Stimulated activated CD4-positive, alpha-beta T cell treated with anti-CD3 and anti-CD28 coated beads, Interleukin-15, amount 100 ng/mL, for 1 hour (primary cell): ENCODE measurements around the gene ARHGAP25.

ENCODE experiments used
- DNase-seq, 2 donors: peaks; one replicate each; pipeline ENCODE4 v3.0.0-alpha.2; 2020; ENCODE audit warnings: low read depth in 1 of 2, low spot score in 1 of 2

The ARHGAP25 gene

DNA sequence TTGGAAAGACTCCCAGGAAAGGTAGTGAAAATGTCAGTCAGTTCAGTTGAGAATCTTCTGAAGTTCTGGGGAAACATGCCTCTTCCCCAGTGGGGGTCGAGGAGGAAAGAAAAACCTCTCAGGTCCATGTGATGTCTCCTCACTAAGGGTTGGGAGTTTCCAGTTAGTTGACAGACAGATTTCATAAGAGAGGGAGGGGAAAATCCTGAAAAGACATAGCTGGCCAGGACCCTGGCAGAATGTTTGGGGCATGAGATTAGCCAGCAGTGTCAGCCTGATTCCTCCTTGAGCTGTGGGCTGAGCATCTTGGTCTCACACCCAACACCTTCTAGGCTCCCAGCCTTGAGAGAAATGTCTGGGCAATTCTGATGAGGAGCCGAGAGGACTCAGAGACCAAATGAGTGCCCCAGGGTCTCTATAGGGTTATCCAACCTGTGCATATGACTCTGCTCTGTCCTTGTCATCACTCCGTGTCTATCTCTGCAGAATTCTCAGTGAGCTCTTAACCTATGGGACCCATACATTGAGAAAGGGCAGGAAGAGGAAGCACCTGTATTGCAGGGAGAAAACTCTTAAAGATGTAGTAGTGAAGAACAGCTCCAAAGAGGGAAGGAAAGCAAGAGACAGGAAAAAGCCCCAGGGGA, 122.7 kb downstream of the ARHGAP25 start:
- no peak for DNase-seq

DNA sequence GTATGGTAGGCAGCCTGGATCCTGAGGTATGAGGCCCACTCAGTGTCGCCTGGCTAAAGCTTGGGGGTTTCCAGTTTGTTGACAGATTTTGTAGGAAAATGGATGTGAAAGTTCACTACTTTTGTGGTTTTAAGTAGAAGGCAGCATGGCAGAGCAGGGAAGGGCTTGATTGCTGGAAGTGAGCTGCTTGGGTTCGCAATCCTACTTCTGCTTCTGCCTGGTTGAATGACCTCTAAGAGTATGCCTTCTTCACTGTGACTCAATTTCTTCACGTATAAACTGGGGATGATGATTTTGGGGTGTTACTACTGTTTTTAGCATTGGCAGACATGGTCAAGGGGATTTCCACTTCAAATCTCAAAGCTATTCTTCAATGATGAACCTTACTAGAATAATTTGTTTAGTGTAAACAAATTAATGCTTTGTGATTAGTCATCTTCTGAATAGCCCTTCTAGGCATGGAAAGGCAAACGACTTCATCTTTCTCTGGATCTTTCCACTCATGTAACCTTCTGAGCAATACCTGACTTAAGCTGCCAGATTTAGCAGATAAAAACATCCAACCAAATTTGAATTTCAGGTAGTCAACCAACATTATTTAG, 123.3 kb downstream of the ARHGAP25 start:
- DNase-seq: no peak

DNA sequence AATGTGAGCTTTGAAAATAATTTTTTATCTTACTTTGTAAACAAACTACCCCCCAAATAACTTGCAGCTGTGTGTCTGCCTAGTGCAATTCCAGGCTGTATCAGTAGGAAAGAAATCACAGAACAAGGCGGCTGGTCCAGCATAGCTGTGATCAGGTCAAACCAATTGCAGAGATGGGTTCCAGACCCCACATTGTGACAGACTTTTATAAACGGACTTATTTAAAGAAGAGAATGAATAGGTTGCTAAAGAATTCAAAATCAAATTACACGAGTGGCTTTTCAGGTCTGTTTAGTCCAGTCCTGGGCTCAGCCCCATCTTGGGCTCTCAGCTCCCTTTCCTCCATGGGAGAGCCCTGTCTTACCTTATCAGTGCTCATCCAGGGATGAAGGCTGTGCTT, 125.5 kb downstream of the ARHGAP25 start:
- DNase-seq: no peak

DNA sequence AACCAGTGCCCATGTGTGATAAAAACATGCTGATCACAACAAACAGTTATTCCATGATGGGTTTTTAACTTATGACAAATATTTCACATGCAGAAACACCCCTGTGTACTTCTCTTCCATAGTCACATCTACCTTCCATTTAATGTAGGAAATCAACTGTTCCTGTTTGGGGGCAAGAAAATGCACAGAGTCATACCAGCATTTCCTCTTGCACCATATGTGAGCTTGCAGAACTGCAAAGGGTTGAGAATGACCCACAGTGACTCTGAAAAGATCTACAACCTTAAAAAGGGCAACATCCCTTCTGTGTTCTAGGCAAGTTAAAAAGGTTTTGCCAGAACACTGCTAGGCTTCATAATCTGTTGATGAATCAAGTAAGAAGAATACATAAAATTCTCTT, 126.7 kb downstream of the ARHGAP25 start:
- no peak for DNase-seq

DNA sequence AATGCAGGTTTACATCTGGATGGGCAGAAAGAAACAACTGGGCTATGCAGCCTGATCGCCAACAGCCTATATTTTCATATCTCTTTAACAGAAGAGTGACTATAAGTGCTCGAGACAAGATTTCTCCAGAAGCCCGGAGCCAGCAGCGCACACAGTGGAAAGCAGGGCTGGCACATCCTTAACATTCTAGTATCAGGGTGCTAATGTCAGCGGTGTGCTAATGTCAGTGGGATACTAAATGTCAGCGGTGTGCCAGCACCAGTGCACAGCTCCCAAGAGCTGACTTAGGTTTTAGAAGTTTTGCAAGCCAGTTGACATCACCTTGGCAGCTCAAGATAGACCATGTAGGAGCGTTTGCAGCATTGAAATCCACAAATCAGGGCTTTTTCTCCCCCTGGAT, 128.3 kb downstream of the ARHGAP25 start:
- DNase-seq: no peak

DNA sequence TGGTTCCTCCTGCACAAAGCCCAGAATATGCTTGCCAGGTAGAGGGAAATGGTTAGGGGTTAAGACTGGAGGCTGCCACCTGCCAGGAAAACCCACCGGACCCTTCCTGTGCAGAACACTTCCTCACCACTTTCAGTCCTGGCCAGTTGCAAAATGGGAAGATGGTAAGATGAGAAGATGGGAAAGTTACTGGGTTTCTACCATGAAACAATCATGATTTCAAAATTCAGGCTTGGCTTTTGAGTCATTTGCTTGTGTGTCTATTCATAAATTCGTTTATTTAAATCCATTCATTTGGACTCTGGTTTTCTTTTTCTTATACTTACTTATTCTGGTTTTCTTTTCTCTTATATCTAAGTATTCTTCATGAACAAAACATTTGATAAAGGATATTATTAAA, 129.4 kb downstream of the ARHGAP25 start:
- no peak for DNase-seq

DNA sequence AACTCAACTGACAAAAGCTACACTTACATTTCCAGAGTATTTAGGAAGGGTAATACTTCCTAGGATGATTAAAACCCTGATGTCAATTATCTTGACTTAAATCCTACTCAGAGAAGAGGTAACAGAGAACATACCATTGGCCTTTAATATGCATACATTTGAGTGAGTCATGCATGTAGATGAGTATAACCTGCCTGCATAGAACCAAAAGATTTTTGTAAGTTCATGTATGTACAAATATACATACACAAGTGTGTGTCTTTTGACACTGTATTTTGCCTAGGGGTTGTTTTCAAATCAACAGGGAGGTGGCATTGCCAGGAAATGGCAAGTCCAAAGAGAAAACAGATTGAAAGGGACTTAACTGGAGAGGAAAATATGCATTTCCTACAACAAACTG, 130.5 kb downstream of the ARHGAP25 start:
- no peak for DNase-seq

DNA sequence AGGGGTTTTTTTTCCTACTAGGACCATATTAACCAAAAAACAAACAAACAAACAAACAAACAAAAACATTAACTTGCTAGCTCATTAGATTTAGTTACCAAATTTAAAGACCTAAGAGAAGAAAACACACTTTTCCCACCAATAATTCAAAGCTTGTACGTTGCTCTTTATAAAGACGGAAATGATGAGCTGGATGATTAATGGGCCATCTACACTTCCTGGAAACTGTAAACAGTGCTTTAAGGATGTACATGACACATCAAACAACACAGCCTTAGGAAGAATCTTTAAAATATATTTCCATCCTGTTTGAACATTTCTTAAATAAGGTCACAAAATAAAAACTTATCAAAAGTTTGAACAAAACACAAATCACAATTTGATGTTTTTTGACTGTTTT, 135.6 kb downstream of the ARHGAP25 start:
- DNase-seq: no peak

DNA sequence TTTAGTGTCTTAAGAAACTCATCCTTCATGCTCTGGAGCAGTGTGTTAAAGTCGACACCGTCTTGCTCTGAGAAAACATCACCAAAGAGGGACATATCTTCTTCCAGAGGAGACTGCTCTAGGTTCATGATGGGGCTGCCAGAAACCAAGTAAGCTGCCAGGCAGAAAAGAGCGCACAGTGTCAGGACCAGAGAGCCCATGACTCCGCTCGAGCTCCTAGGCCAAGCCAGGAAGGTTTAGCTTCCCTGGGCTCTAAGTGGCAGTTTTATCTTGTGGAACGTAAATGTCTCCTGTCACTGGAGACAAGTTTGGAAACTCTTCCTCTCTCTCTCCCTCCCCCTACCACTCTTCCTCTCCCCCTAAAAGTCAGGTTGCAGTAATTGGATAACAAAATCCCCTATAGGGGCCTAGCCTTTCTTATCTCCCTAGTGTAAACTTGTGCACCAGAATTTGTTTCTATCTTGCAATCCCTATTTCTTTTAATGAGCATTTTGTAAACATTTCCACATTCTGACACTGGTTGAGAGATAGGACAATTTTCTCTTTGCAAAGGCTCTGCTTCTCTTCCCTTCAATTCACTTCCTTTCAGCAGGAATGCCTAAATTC, 136.7 kb downstream of the ARHGAP25 start, which contains the start of gene BMP10:
BMP10 (minus strand) TSS at position 239 of the 606 bp plus-strand sequence; CDS start at position 200, 39 bp downstream.
- no peak for DNase-seq
